ENCODE results near the gene BBOX1.

Gene BBOX1

DNA sequence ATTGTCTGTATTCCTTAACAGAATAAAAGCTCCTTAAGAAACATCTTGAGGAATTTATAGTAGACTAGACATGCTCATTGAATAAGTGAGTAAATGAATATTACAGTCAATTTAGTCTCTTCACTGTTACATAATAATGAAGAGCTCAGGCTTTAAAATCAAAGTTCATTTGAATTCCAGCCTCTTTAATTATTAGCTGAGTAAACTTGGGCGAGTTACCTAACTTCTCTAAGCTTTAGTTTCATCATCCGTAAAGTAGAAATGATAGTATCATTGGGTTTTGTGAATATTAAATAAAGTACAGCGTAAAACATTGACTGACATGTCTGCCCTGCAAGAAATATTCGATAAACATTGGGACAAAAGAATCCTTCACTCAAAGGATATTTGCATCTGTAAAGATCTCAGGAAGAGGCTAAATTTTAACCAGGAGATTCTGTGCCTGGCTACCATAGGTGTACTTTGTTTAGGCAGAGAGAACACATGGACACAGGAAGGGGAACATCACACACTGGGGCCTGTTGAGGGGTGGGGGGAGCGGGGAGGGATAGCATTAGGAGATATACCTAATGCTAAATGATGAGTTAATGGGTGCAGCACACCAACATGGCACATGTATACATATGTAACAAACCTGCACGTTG, 15.2 kb upstream of the BBOX1 start:
- no peak for DNase-seq (ENCODE audit: low read depth in 2 of 2)

DNA sequence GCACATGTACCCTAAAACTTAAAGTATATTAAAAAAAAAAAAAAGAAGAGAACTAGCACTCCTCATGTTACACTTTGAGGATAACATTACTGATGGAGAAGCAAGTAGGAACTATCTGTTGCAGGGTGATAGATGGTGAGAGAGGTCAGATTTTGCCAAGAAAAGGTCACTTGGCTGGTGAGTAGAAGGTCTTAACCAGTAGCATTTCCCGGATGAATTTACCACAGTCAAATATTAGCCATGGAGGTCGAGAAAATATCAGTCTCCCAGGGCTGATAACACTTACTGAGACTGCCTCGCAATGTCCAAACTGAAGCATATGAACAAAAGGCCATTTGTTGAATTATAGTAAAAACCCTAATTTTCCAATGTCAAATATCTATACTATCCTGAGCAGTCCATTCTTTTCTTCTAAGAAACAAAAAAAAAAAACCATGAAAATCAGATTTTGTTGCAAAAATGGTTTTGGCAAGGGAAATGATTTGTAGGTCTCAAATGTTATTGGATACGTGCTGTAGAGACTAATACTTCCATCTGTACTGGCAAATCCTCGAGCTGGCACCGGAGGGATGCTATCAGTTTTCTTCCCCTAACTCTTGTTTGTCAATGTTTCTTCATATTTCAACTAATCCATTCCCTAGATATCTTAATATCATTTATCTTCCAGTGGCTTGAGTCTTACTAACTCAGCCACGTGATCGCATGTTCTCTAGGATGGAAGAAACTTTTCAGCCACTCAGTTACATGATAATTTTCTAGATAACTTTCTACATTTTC, 14.5 kb upstream of the BBOX1 start:
- no peak for DNase-seq (ENCODE audit: low read depth in 2 of 2)

DNA sequence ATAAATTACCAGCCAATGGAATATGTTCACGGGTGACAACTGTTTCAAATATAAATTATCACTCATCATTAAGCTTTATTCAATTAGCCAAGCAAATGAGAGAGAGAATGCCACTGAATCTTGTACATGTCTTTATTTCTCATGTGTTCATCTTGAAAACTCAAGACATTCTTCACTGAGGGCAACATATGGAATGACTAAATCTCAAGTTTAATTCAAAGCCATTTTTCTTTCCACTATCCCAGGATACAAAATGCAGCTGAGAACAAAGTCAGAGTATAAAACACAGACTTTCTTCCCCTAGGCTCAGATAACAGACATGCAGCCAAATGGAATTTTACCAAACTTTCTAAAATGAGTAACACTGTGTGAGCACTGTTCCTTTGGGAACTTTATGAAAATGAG, 12.1 kb upstream of the BBOX1 start:
- DNase-seq (ENCODE audit: low read depth in 2 of 2) = no peak

DNA sequence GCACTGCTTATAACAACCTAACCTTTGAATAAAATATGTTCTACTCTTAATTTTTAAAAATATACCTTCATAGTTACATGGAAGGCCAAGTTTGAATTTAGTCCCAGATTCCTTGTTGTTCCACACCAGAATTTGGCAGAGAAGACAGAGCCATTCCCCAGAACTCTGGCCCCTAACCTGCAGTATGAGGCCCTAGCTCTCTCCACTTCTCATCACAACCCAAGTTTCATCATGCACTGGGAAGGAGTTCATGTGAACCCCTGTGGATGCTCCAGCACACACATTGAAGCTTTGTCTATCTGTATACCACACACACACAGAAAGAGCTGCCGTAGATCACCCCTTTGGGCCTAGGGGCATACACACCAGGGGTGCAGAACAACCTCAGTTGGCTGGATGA, 10.6 kb upstream of the BBOX1 start:
- no peak for DNase-seq (ENCODE audit: low read depth in 2 of 2)

DNA sequence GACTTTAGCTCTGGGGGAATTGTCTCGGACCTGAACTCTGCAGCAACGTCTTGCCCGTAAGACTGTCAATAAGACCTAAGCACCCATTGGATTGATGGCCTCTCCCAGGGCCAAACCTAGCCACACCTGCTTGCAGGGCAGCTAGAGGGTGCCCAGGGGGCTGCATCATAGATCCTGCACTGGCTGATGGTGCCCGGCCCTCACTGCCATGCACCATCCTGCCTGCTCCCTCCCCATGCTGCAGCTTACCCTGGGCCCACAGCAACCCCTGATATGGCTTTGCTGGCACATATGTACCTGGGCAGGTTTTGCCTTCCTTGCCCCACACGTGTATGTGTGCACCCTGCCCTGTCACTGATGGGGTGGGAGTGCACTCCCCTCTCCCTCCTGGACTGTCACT, 8.9 kb upstream of the BBOX1 start:
- no peak for DNase-seq (ENCODE audit: low read depth in 2 of 2)

DNA sequence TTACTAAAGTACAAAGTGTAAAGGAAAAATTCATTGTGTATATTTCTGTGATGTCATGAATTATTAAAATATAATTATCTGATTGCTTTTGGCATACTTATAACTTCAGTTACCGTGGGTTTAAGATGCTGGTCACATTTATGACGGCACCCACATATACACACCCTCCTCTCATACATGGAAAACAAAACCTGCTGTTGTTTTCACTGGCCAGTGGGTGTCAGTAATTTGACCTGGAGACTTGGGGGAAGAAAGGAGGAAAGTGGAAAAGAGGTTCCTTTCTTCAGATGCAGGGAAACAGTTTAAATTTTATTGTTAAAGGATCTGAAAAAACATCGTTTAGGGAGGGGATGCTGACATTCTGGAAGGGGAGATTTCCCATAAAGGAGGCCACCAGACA, 742 bp upstream of the BBOX1 start:
- DNase-seq (ENCODE audit: low read depth in 2 of 2) = no peak

DNA sequence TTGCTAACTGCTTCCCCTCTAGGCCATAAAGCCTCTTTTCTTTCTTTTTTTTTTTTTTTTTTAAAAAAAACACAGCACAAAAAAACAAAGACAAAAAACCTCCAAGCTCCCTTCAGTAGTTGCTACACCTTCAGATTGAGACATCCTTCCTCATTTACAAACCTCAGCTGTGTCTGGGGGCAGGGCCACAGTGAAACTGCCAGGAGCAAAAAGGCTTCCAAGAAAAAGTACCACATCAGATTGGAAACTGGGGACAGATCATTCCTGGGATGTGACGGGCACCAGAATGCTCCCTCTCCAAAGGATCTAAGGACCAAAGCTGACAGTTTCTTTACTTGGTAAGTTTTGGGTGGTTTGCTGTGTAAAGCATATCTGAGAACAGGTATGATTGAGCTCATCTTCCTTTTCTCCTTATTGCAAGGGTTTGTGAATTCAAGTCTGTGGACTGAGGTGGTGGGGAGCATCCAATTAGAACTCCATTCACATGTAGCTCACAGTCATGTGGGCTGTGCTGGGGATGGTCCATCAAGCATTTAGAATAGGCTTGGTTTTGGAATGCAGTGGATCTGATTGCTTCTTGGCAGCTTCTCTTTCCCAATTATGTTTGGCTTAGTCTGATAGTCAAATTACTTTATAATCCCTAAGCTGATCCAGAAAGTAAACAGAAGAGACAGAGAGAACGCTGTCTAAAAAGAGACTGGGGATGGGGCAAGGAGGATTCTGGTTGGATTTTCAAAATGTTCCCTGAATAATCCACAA, 705 bp downstream of the BBOX1 start:
- DNase-seq (ENCODE audit: low read depth in 2 of 2) = no peak

DNA sequence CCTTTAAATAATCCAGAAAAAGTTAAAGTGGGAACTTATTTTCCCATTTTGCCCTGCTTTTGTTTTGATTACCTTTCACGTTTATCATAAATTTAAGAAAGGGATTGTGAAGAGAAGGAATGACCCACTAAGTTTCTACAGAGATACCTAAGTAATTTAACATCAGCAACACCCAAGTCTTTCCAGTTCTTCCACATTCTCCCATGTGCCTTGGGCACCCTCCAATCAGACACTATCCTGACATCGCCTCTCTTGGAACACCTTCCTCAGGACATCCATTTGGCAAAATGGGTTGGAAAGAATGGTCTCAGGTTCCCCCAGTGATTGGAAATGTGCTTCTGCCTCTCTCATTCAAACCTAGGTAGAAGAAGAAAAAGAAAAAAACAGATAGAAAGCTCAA, 6.3 kb downstream of the BBOX1 start:
- no peak for DNase-seq (ENCODE audit: low read depth in 2 of 2)

DNA sequence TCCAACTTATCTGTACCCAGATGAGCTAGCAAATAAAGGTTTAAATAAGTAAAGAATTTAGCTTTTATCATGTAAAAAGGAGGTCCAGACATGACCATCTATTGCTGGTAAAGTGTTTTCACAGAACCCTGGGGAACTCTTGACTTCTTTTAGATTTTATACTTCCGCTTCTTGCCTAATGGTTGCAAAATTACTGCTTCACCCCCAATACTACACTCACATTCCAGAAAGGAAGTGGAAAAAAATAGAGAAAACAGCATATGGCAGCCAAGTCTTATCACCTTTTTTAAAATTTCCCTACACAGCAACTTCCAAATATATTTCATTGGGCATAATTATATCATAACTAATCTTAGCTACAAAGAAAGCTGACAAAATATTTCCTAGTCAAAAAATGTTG, 12.1 kb downstream of the BBOX1 start:
- no peak for DNase-seq (ENCODE audit: low read depth in 2 of 2)

DNA sequence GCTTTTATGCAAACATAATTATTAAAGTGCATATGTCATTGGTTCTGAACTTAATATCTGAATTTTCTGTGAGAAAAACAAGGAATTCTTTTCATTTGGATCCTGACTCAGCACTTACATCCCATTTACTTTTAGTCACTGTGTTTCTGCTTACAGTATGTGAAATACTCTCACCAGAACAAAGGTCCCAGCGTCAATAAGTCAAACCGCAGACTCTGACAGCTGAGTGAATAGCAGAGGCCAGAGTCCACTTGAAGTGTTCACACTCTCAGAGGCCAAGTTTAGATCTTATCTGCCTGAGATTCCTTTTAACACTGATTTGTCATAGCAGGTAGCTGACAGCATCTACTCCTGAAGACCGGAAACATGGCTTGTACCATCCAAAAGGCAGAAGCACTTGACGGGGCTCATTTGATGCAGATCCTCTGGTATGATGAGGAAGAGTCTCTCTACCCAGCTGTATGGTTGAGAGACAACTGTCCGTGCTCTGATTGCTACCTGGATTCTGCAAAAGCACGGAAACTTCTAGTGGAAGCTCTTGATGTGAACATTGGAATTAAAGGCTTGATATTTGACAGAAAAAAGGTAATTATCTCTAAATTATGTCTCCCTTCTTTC, 14.6 kb downstream of the BBOX1 start:
- no peak for DNase-seq (ENCODE audit: low read depth in 2 of 2)

DNA sequence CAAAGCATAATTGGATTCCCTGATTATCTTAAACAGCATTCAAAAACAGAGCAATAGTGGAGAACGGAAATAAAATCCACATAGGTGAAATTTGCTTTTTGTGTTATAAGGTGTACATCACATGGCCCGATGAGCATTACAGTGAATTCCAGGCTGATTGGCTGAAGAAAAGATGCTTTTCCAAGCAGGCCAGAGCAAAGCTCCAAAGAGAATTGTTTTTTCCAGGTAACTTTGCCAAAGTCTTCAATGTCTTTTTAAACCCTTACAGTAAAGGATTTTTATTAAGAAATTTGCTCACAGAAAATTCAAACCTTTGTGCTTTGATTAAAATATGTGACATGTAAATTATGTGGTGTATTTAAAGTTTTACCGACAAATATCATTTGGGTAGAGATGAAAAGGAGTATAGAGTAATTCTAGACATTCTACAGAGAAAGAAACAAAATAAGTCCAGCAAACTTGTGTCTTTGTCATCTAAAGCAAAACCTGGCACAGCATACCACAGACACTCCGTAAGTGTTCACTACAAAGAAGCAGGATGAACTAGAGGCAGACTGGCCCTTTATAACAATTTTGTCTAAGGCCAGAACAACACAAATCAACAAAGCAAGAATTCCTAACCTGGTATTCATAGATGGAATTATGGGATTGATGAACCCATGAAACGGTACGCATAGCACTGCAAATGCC, 16.6 kb downstream of the BBOX1 start:
- DNase-seq (ENCODE audit: low read depth in 2 of 2) = no peak

DNA sequence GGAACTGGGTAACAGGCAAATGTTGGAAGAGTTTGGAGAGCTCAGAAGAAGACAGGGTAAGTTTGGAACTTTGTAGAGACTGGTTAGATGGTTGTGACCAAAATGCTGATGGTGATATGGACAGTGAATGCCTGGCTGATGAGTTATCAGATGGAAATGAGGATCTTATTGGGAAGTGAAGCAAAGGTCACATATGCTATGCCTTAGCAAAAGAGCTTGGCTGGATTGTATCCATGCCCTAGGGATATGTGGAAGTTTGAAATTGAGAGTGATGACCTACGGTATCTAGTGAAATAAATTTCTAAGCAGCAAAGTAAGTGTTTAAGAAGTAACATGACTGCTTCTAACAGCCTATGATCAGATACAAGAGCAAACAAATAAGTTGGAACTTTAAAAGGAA, 17.8 kb downstream of the BBOX1 start:
- no peak for DNase-seq (ENCODE audit: low read depth in 2 of 2)

DNA sequence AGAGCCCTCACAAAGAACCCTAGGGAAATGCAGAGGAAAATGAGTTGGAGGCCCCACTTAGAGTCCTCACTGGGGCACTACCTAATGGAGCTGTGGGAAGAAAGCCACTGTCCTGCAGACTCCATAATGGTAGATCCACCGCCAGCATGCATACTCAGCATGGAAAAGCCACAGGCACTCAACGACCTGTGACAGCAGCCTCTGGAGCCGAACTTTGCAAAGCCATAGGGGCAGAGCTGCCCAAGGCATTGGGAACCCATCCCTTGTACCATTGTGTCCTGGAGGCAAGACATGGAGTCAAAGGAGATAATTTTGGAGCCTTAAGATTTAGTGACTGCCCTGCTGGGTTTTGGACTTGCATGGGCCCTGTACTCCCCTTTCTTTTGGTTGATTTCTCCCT, 18.8 kb downstream of the BBOX1 start:
- DNase-seq (ENCODE audit: low read depth in 2 of 2) = no peak

DNA sequence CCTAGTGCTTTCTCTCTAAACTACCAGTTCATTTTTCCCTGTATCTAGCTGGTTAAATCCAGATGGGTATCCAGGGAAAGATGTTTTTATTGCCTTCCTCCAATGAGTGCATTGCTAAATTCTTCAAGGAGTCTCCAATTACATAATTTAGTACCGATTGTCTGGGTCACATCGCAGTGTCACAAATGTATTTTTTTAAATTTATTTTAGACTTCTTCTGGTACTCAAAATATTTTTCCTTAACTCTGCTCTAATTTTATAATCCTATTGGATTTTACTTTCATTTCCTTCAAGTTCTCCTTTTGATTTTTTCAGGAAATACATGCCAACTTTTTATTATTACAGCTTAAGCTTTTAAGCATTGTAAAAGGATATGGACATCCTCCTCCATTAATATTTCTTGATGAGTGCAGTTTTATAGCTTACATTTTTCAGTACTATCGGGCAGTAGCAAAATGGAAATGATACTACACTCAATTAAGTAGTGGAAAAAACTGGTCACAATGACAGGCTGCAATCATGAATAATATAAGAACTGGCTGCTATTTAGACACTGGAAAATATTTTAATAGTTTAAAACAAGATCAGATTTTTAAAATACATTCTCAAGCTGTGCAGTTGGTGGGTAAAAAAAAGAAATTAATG, 20.3 kb downstream of the BBOX1 start:
- no peak for DNase-seq (ENCODE audit: low read depth in 2 of 2)

DNA sequence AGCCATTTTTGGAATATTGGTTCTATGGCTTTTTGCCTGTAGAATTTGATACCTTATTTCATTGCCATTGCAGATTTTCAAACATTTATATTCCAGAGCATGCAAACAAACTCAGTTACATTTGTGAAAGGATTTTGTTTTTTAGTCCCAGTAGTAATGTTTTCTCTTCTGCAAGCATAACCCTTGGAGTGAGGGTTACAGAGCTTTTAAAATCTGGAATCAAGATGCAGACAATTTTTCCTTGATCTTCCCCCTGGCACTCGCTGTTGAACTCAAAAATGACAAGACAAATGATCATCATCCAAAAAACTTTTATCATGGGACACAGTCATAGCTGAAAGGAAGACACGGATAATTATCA, 20.8 kb downstream of the BBOX1 start:
- no peak for DNase-seq (ENCODE audit: low read depth in 2 of 2)

DNA sequence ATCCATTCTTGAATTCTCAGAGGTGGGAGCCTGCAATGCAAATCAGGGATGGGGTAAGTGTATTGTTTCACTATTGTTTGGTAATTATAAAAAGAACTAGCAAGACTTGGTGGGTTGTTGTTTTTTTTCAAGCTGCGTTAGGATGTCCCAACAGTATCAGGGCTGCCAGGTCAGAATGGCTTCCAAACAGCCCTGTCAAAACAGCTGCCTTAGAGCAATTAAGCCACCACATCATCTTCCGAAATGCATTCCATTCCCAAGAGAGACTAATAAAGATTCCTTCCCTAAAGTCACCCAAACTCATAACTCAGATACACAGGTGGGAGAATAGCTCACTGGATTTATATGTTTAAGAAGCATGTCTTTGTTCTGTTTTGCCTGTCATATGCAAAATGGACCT, 23.5 kb downstream of the BBOX1 start:
- DNase-seq (ENCODE audit: low read depth in 2 of 2) = no peak

DNA sequence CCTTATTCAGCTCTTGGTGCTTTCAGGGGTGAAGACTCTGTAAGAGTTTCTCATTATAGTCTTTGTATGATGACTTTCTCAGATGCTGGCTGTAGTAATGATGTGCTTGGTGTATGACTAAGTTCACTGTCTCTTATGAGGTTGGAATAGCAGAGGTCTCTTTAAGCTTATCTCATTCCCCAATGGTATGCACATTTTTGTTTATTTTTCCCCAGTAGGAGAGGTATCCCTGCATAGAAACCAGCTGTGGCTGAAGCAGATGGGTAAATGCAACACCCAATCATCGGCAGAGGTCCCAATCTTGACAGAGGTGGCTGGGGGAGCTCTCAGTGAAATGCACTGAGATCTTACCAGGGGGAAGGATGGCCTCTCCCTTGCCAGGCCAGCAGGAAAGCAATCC, 34.6 kb downstream of the BBOX1 start:
- no peak for DNase-seq (ENCODE audit: low read depth in 2 of 2)

DNA sequence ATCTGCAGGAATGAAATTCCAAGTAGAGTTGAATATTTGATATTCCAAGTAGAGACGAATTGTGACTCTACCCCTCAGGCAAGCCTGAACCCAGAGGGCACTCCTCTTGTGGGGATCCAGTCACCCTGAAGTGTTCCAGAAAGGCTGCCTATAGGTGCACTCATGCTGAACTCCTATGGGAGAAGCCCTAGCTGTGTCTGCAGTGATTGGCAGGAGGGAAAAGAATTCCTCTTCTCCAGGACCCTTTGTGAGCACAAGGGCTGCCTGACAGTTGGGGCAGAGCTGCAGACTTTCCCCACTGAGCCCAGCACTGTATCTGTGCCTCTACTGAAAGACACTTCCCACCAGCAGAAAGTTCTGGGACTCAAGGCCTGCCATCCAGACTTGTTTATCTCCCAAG, 35.0 kb downstream of the BBOX1 start:
- DNase-seq (ENCODE audit: low read depth in 2 of 2) = no peak

DNA sequence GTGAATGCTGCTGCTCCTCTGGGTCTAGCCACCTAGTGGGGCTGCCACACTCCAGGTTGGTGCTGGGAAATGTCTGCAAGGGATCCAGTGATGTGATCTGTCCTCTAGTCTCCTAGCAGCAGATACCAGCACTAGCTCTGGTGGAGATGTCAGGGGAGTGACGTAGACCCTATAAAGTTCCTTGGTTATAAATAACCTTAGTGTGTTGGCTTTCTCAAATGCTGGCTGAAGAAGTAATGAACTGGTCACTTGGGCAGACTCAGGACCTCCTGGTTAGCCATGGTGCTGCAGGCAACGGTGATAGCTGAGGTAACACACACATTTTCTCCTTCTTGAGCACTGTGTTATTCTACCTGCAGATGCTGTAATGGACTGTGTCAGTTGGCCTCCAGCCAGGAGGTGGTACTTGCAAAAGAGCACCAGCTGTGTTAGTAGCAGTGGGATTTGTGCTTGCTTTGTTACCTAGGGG, 35.5 kb downstream of the BBOX1 start:
- DNase-seq (ENCODE audit: low read depth in 2 of 2) = no peak

DNA sequence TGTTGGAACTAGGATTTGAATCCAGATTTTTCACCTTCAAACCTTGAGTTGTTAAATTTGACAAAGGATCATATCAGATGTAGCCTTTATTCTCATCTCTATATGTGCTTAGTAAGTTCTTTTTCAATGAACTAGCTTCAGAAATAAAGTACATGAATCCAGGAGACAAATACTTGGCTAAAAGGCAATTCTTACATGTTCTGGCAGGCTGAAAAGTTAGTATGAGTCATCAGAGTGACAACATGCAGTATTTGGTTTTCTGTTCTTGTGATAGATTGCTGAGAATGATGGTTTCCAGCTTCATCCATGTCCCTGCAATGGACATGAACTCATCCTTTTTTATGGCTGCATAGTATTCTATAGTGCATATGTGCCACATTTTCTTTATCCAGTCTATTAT, 40.4 kb downstream of the BBOX1 start:
- DNase-seq (ENCODE audit: low read depth in 2 of 2) = no peak

DNA sequence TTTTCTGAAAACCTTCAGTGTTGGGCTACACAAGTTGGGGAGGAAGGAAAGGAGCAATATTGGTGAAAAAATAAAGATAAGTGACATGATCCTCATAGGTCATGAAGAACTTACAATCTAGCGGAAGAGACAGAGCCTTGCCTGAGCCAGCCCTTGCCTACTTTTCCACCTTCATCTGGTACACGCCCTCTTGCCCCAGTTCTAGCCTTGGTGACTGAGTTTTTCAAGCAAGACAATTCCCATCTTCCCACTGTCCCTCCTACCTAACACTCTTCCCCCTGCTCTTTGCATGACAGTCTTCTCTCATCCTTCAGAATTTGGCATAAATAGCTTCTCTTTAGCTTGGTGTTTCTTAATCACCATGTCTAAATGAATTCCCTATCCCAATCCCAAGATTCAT, 42.6 kb downstream of the BBOX1 start:
- DNase-seq (ENCODE audit: low read depth in 2 of 2) = no peak

Data from stimulated activated CD4-positive, alpha-beta T cell treated with anti-CD3 and anti-CD28 coated beads, Interleukin-15, amount 100 ng/mL, for 48 hours (primary cell).